Measurements from ENCODE around the gene AMBRA1.

Gene AMBRA1

GRCh38 chr11:46472662-46472994 is 121.2 kb downstream of the AMBRA1 start:
- DNase-seq = no peak

DNA sequence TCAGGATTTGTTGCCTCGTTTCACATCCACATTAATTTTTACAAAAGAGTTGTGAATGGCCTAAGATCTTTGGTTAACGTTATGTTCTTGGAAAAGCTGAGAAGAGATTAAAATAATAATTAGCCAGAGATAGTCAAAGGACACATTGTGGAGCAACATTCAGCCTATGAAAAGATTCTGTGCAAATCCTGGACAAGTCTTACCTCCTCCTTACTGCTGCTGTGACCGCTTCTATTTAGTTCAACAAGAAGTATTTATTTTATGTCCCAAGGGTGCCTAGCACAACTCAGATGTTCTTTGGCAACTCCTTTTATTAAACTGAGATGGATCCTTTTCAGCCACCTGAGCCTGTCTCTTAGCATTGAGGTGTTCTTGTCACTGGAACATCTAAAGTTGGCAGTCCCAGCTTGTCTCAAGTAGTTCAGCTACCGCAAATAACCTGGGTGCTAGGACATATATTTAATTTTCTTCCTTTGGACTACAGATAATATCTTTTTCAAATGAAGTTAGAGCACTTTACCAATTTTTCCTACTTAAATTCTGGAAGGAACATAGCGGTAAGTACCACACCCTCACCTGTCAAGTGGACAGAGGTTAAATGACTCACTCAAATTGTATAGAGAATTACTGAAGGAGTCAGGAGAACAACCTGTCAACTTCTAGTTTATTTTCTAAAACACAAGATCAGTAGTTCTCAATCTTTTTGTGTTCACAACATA is 121.7 kb downstream of the AMBRA1 start:
- DNase-seq = no peak

- DNase-seq = no peak
Measured at GRCh38 chr11:46469926-46470325, 123.9 kb downstream of the AMBRA1 start.

GRCh38 chr11:46465683-46466082 is 128.1 kb downstream of the AMBRA1 start:
- no peak for DNase-seq

DNA sequence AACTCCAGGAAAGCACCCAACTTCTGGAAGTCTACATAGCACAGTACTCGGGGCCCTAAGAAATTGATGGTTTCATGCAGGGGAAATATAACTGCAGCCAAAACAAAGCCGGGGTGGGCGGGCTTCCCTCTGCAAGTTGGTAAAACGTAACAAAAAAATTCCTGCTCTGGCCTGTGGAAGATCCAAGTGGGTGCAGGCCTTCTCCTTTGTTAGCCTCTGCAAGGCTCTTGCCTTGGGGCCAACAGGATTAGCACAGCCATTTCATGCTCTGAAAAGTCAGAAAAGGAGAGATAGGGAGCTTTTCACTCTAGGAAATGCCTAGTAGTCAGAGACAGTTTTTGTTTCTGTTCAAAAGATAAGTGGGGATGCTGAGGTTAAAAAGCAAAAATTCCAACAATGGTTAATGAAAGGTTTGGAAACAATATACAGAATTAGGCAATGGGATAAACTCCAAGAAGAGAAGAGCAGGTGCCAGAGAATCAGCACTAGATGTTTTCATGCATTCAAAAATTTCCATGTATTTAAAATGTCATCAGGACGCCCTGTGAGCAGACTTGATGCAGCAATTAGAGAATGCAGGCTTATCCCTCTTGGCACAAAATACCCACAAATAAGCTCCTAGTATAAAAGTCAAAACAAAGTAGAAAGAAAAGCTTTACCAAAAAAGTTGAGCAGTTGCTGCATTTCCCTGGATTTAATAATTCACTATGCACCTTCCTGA is 130.0 kb downstream of the AMBRA1 start:
- DNase-seq = no peak

DNA sequence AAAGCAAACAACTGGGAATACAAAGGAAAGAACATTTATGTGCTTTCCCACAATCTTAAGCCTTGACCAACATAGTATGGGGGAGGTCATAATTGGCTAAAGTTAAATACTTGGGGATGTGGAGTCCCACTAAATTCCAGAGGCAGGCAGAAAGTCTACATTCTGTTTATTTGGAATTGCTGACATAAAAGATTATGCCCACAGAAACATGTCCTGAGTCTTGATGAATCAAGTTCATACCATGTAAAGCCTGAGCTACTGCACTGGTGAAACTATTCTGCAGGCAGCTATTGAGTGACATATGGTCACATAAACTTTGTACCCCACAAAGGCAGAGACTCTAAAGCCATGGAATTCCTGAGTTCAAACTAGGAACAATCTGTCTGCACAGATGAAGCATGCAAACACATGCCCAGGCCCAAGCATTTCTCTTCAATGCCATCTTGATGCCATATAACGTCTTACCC is 132.3 kb downstream of the AMBRA1 start:
- no peak for DNase-seq

GRCh38 chr11:46458491-46458890 is 135.3 kb downstream of the AMBRA1 start:
- no peak for DNase-seq

GRCh38 chr11:46457659-46458424 is 136.0 kb downstream of the AMBRA1 start:
- DNase-seq = no peak

DNA sequence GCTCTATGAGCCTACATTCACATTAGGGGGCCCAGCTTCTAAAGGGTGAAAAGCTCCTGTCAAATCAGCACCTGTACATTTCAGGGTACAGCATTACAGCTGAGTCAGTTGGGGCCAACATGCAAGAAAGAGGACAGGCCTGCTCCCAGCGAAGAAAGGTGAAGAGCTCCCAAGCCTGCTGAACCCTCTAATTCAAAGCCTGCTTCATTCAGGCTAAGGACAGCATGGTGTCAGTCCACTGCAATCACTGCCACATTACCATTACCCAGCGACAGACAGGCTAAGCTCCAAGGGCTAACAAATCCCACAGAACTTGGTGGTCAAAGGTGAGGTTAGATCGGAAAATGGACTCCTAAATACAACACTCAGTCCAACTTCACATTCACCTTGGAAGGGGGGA is 136.8 kb downstream of the AMBRA1 start:
- no peak for DNase-seq

DNA sequence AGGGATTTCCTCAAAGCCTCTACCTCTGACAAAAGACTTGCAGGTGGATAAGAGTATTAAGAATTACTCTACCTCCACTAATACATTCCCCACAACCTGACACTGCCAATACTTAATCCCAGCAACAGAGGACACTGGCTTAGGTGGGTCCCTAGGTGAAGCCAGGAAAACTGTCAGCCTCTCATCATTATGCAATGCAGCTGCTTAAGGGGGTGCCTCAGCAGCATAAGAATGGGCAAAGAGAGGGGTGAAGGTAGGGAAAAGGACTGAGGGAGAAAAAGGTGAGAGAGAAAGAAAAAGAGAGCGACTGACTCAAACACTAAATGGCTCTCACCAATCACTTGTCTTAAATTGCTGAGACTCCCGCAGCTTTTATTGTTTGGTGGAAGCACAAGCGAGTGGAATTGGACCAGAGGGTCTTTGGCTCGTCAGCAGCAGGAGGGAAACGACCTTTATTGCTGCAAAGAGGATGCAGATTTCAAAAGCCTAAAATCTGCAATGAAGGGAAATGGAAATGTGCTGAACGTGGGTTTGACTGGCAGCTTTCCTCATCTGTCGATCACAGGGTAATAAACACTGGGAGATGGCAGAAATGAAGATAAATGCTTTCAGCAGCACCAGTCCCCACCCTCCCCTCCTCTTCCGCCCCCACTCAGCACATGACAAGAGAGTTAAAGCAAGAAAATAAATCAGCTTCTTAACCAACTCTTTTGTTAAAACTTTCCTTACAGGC is 137.4 kb downstream of the AMBRA1 start:
- DNase-seq = no peak

DNA sequence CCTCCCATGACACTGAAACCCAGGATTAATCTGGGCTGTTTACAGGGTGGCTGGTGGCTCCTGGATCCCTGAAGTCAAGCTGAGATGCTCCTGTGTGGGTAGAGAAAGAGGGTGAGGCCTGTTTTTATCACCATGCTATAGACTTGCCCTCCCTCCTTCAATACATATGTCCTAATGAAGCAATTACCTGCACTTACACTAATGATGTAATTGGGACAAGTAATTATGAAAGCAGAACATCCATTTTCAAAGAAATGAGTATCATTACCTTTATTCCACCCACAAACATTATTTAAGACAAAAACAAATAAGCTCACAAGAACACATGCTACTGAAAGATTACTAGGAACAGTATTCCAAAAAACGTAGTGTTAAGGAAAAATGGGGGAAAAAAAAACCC is 138.0 kb downstream of the AMBRA1 start:
- no peak for DNase-seq

GRCh38 chr11:46452918-46453517 is 140.8 kb downstream of the AMBRA1 start:
- DNase-seq = no peak

GRCh38 chr11:46451759-46452158 is 142.1 kb downstream of the AMBRA1 start:
- DNase-seq = no peak

GRCh38 chr11:46450846-46451477 is 142.9 kb downstream of the AMBRA1 start:
- DNase-seq = no peak

GRCh38 chr11:46447544-46447943 is 146.3 kb downstream of the AMBRA1 start:
- no peak for DNase-seq

DNA sequence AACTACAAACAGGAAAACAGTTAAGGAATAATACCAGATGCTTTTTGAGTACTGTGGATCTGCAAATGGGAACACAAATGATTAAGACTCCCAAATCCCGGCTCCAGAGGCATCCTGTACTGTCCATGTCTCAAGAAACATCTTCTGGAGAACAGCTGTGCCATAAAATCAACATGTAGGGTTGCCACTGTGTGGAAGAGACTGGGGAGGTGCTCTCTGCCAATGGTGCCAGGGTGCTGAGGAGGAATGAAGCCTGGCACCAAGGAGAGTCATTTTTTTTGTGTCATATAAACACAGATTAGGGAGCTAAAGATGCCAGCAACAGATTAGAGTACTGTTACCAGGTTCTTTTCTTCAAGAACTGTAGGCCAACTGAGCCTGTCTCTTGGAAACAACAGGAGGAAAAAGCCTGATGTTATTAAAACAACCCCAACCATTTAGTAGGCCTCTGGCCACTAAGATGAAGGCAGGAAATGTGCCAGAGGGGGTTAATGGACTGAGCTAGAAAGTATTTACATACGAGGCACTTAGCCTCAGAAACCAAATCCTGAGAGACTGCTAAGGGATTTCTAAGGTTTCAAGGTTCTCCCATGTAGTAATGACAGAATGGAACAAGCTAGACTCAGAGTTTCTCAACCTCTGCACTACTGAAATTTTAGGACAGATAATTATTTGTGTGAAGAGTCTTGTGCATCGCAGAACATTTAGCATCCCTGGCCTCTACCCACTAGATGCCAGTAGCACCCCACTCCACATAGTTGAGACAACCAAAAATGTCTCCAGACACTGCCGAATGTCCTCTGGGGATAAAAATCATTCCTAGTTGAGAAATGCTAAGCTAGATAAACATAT is 147.7 kb downstream of the AMBRA1 start:
- DNase-seq = no peak

- no peak for DNase-seq
Measured at GRCh38 chr11:46445192-46445919, 148.5 kb downstream of the AMBRA1 start.

GRCh38 chr11:46444305-46444704 is 149.5 kb downstream of the AMBRA1 start:
- DNase-seq = no peak

- no peak for DNase-seq
Measured at GRCh38 chr11:46438211-46438610, 155.6 kb downstream of the AMBRA1 start.

DNA sequence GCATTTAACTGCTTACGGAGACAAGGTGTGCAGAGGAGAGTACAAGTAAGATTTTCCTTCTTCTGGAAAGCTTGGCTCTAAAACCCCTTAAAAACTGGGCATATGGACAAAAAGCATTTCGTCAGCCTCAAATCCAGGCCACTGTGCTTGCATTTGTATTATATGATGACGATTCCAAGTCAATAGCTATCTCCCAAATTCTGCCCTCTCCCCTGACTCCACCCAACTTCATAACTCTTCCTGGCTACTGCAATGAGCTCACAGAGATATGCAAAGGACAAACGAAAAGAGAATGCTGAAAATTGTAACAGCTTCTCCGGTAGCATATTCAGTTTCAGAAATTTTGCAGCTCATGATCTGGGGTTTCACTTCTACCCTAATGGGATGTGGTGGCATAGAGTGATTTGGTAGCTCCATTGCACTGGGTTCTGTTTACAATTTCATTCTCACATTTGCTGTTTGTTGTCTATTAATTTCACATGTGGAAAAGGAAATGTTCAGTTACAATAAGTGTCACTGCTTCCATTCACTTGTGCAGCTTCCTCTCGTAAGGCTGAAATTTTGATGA is 156.6 kb downstream of the AMBRA1 start:
- no peak for DNase-seq
